ENCODE results near the gene PNMA6A.

GRCh38 chrX:153055871-153056749 is 16.1 kb upstream of the PNMA6A start, which contains the start of gene PNMA3:
- TF ChIP-seq CTCF (IDR thresholded peaks at IDR 0.05) (no peak), POLR2AphosphoS5 (IDR thresholded peaks at IDR 0.05) (no peak), EP300 (IDR thresholded peaks at IDR 0.05; ENCODE audit: low read depth) (no peak), POLR2A (IDR thresholded peaks at IDR 0.05) (no peak)

Data from transverse colon (tissue), 4 donors.